Lower leg skin (tissue), 4 donors: ENCODE data around the gene CCDC8. TPM values are rescaled to one million over a fixed set of nuclear protein-coding genes. Genes with fewer than 3 reads are reported as not detected.

Experiments used
- DNase-seq, 2 donors: peaks; one replicate each; pipeline ENCODE4 v3.0.0-alpha.2; 2019; ENCODE audit warnings: low spot score in 2 of 2
- H3K4me3 ChIP-seq: fragments of 200-600 bp; sonication (generic); 2 replicates; pipeline ENCODE4 v1.5.1; 2017; ENCODE audit warnings: mild to moderate bottlenecking, low read depth; ENCODE audit not compliant: poor library complexity, severe bottlenecking
- POLR2A ChIP-seq, 2 donors: fragments of 450-650 bp; IDR thresholded peaks; one replicate each; pipeline ENCODE4 v1.6.1; 2016 to 2017; ENCODE audit warnings: antibody characterized with exemption in 2 of 2, mild to moderate bottlenecking in 1 of 2, moderate library complexity in 1 of 2
- WGBS, 2 donors: methylation state at CpG; one replicate each; pipeline ENCODE4 v1.1.5; 2018; 5-methylcytosine and 5-hydroxymethylcytosine counted together
- intact Hi-C: fragments of 100-400 bp; cut with DNase I; formaldehyde crosslinking; loops from one replicate; pipeline ENCODE4 v1.15.0; 2023; ENCODE audit warnings: low total_unique reads
- total RNA-seq, 4 donors: library from RNA; depleted of rRNA; stranded (reverse); fragments of >200 nt; gene quantifications; one replicate each; pipeline ENCODE4 v1.1.0, GENCODE V29; 2016
- TF ChIP-seq, protein P1 (sequence below), 3 donors: fragments of 450-650 bp; IDR thresholded peaks; one replicate each; pipeline ENCODE4 v1.5.1; 2016; ENCODE audit warnings: antibody characterized with exemption in 3 of 3, mild to moderate bottlenecking in 3 of 3, moderate library complexity in 2 of 3

Gene CCDC8
- total RNA-seq, 4 donors from 2014 or later: 1.1 to 11.5 (median 4.2) TPM

DNA sequence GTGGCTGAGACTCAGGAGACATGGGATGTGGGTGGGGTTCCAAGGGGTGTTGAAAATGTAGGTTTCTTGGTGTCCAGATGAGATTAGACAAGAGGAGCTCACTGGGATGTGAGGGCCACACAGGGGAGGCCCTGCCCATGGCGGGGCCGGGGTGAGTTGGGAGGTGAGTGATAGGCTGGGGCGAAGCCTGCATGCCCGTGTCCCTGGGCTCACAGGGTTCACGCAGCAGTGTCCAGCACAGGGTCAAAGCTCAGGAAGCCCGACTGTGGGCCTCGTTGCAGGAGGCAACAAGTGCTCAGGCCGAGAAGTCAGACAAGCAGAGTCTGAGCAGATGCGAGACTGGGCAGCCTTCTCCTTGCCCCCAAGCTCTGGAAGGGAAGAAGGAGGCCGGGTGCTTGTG lies 27.2 kb downstream of the CCDC8 start:
- no peak for DNase-seq
- 86 to 89% methylated on average over 10 of the region's 10 CpGs for WGBS, 2 donors
- TF ChIP-seq, protein P1, sequence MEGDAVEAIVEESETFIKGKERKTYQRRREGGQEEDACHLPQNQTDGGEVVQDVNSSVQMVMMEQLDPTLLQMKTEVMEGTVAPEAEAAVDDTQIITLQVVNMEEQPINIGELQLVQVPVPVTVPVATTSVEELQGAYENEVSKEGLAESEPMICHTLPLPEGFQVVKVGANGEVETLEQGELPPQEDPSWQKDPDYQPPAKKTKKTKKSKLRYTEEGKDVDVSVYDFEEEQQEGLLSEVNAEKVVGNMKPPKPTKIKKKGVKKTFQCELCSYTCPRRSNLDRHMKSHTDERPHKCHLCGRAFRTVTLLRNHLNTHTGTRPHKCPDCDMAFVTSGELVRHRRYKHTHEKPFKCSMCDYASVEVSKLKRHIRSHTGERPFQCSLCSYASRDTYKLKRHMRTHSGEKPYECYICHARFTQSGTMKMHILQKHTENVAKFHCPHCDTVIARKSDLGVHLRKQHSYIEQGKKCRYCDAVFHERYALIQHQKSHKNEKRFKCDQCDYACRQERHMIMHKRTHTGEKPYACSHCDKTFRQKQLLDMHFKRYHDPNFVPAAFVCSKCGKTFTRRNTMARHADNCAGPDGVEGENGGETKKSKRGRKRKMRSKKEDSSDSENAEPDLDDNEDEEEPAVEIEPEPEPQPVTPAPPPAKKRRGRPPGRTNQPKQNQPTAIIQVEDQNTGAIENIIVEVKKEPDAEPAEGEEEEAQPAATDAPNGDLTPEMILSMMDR (IDR thresholded peaks at IDR 0.05): no peak
- TF ChIP-seq POLR2A (IDR thresholded peaks at IDR 0.05): no peak
- intact Hi-C loops: no loop called here
- no peak overlapping the region for H3K4me3 ChIP-seq

DNA sequence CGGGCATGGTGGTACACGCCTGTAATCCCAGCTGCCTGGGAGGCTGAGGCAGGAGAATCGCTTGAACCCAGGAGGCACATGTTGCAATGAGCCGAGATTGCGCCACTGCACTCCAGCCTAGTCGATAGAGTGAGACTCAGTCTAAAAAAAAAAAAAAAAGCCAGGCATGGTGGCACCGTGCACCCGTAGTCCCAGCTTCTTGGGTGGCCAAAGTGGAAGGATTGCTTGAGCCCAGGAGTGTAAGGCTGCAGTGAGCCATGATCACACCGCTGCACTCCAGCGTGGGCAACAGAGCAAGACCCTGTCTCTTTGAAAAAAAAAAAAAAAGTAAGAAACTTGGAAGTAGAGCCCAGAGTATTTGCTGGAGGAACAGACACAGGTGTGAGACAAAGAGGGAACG lies 27.7 kb downstream of the CCDC8 start:
- no peak for TF ChIP-seq POLR2A (IDR thresholded peaks at IDR 0.05)
- TF ChIP-seq, protein P1 (IDR thresholded peaks at IDR 0.05): no peak
- no peak overlapping the region for H3K4me3 ChIP-seq
- intact Hi-C loops: no loop called here

DNA sequence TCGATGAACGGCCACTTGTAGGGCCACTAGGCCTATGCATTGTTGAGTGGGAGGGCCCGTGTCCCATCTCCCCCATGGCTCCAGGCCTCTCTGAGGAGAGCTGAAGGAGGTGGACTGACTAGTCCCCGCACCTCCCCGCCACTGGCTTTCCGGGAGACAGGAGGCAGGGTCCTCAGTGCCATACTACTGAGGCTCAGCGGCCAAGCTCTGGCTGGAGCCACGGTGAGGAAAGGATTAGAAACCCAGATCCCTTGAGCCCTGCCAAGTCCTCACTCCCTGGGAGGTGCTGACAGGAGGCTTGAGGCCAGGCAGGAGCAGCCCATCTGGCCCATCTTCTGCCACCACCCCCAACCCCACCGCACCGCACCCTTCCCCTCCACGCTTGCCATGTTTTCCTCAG lies 29.0 kb downstream of the CCDC8 start:
- intact Hi-C loops: no loop called here
- H3K4me3 ChIP-seq: no peak overlapping the region
- DNase-seq: peak in 1 of 2 donors; percentile 77
- TF ChIP-seq POLR2A (IDR thresholded peaks at IDR 0.05): no peak
- TF ChIP-seq, protein P1 (IDR thresholded peaks at IDR 0.05): no peak
- 90% methylated on average over 11 of the region's 11 CpGs for WGBS, 2 donors

More for the DNA sequence above, 27.7 kb downstream of the CCDC8 start:
- WGBS, 2 donors: 62 to 77% methylated on average over 11 of the region's 11 CpGs
- DNase-seq: peak in 1 of 2 donors; percentile 26

DNA sequence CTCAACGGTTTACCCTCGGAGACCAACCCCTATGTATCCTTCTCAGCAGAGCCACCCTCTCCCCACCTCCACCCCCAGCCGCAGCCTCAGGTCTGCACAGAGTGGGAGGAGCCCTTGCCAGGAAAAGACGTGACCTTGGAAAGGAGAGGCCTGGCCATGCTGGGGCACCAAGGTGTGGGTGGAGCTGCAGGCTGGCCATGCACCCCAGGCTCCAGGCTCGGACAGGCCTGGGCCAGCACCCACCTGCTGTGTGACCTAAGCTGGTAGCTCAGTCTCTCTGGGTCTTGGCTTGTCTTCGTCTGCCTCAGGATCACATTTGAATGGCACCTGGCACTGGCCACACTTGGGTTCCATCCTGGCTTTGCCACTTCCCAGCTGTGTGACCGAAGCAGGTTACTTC lies 29.5 kb downstream of the CCDC8 start:
- DNase-seq: peak in 1 of 2 donors; percentile 52
- no peak for TF ChIP-seq POLR2A (IDR thresholded peaks at IDR 0.05)
- H3K4me3 ChIP-seq: no peak overlapping the region
- intact Hi-C loops: no loop called here
- 82 to 88% methylated on average over 6 of the region's 7 CpGs for WGBS, 2 donors

DNA sequence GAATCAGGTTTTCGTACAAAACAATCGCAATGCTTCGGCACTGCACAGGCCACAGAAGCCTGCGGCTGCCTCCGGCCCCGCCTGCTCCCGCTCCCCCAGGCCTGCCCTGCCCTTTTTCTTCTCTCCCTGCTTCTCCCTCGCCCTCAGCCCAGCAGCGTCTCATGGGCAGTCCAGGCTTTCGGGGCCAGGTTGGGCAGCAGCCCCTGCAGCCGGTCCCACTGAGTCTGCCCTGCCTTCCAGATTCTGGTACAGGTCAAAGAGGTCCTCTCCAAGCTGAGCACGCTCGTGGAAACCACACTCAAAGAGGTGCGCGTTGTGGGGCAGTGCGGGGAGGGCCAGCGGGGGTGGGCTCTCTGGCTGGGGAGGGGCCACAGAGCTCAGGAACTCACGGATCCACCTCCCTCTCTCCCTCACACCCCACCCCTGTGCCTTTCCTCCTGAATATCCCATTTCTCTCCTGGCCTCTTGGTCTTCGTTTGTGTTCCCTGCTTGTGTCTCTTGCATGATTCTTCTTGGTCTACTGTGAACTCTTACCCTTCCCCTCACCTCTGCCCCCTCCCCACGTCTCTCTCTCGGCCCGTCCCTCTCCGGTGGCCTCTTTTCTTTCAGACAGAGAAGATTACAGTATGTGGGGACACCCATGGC lies 30.1 kb downstream of the CCDC8 start:
- 86 to 91% methylated on average over 22 of the region's 23 CpGs for WGBS, 2 donors
- DNase-seq: peak in 1 of 2 donors; percentile 82
- H3K4me3 ChIP-seq: no peak overlapping the region
- intact Hi-C loops: no loop called here
- no peak for TF ChIP-seq POLR2A (IDR thresholded peaks at IDR 0.05)
- TF ChIP-seq, protein P1 (IDR thresholded peaks at IDR 0.05): no peak

DNA sequence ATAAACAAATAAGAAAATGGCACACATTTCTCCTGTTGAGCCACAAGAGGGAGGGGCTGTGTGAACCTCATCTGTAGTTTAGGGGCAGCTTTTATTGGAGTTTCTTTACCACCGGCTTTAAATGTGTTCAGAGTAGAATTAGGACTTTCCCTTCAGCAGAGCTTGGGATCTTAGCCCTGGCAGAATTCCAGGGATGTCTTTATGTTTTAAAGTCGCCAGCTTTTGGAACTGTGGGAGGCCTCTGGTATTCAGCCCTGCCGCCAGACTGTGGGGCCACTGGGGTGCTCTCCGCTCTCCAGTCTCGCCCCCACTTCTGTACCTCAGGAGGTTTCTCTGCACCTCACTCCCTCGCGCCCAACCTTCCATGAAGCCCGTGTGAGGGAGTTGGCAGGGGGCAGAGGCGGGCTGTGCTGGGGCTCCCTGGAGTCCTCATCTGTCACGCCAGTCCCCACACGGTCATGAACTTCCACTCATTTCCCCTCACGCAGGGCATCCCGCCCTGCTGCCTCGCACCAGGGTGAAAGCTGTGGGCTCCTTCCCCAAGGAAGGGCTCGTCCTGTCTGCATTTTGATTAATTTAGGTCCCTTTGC lies 31.5 kb downstream of the CCDC8 start:
- no peak overlapping the region for H3K4me3 ChIP-seq
- DNase-seq: peak in 1 of 2 donors; percentile 59
- WGBS, 2 donors: 84 to 90% methylated on average over 15 of the region's 15 CpGs
- intact Hi-C loops: no loop called here
- no peak for TF ChIP-seq POLR2A (IDR thresholded peaks at IDR 0.05)
- TF ChIP-seq, protein P1 (IDR thresholded peaks at IDR 0.05): no peak
